Measurements from ENCODE around the gene ITPKB. TPM values are rescaled to one million over a fixed set of nuclear protein-coding genes. Genes with fewer than 3 reads are reported as not detected.

Gene ITPKB
- total and polyA plus RNA-seq, 2 of the 13 experiments (the other 11 are each of a cell fraction or from before 2014, with no cell fraction given) = not detected

DNA sequence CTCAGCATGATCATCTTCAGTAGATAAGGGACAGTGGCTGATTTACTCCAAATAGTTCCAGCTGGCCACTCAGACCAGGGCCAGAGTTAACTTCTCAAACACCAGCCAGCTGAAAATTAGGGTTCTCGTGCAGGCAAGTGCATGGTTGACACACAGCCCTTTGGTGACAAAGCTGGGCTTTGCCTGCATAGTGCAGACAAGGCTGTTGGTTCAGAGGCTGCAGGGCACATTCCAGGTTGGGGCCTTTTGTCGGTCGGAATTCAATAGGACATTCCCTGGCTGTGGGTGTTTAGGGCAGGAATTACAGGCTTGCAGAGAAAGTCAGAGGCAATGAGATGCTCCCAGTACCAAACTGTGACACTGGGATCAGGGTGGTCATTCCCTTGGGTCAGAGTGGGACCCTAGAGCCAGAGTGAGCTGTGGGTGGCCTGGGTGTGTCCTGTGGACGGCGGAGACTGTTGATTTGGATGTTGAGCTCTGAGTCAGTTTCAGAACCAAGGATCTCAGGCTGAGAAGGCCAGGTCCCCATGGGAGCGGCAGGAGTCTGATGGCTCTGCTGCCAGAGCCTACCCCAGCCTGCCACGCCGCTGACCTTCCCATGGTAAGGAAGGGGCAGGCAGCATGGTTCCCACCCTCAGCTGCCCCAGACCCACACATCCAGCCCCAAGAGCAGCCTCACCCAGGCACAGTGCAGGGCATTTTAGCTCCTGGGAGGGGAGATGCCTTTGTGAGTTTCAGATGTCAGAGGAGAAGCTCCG lies 134.3 kb downstream of the ITPKB start:
- 0% methylated on average over 3 of the region's 9 CpGs for WGBS (ENCODE audit: low lambda C conversion rate)
- H3K4me1 ChIP-seq (ENCODE audit: insufficient read depth, low read length) = peaks cover 12% of the 10 kb centered on the region
- H3K4me3 ChIP-seq (replicated peaks in 1 of 3; ENCODE audit: insufficient read depth in 1 of 3, low read depth in 2 of 3, low read length in 3 of 3) = no peak overlapping the region
- no peak overlapping the region for H3K4me2 ChIP-seq (ENCODE audit: low read depth, low read length)
- intact Hi-C loops (cut with micrococcal nuclease; ENCODE audit: unreplicated experiment) = loop anchor here (10.0 kb wide), 1 partner anchor 180 kb away; no protein-coding TSS in a partner anchor
- ChIA-PET POLR2A (no interaction called here), CTCF (ENCODE audit: low intra/inter-chr PET ratio, low total read pairs) (no interaction called here)
- H4K20me1 ChIP-seq (ENCODE audit: insufficient read depth, low read length) = no peaks in the 10 kb centered on the region
- peak; percentile 61 for ATAC-seq
- H3K27ac ChIP-seq (ENCODE audit: extremely low read length, insufficient read depth, low read length) = no peak overlapping the region
- in situ Hi-C loops (cut with HindIII; ENCODE audit: extremely low pct_ligation_motif_present, low pct_unique_long_range_greater_than_20kb) = loop anchor here (10.0 kb wide), 1 partner anchor 180 kb away; no protein-coding TSS in a partner anchor
- no peaks in the 10 kb centered on the region for H3K9me3 ChIP-seq (ENCODE audit: low read length)
- no peaks in the 10 kb centered on the region for H3K79me2 ChIP-seq (ENCODE audit: insufficient read depth, low read length)
- no peak for DNase-seq (ENCODE audit: low spot score)
- H3K27me3 ChIP-seq (ENCODE audit: control insufficient read depth in 1 of 2, insufficient read depth in 2 of 2, low read length in 2 of 2) = peaks cover 4 to 29% of the 10 kb centered on the region in 2 experiments; a peak in 4 of 5 replicates
- H3K36me3 ChIP-seq (replicated peaks in 1 of 2; ENCODE audit: control insufficient read depth in 1 of 2, insufficient read depth in 2 of 2, low read length in 2 of 2) = no peaks in the 10 kb centered on the region
- H2AFZ ChIP-seq (ENCODE audit: low read length) = no peak overlapping the region
- no peak for FAIRE-seq
- no TSS peak for BruUV-seq (replicated peaks)
- no peak overlapping the region for H3K9ac ChIP-seq (ENCODE audit: insufficient read depth, low read depth, low read length)
- TF ChIP-seq U2AF1 (optimal IDR thresholded peaks at IDR 0.05; ENCODE audit: low read depth, low read length) (no peak), JUN (CRISPR knock-in tag; IDR thresholded peaks at IDR 0.05) (no peak), ZNF34 (CRISPR knock-in tag; IDR thresholded peaks at IDR 0.05; ENCODE audit: borderline replicate concordance) (no peak), NFE2L1 (CRISPR knock-in tag; IDR thresholded peaks at IDR 0.05; ENCODE audit: borderline replicate concordance) (no peak), IRF2 (CRISPR knock-in tag; IDR thresholded peaks at IDR 0.05) (no peak), ZNF547 (CRISPR knock-in tag; IDR thresholded peaks at IDR 0.05) (no peak), ARNT2 (CRISPR knock-in tag; IDR thresholded peaks at IDR 0.05; ENCODE audit: low read depth) (no peak), ZNF224 (CRISPR knock-in tag; IDR thresholded peaks at IDR 0.05) (no peak), ZNF75D (CRISPR knock-in tag; IDR thresholded peaks at IDR 0.05; ENCODE audit: borderline replicate concordance) (no peak), ZNF672 (CRISPR knock-in tag; IDR thresholded peaks at IDR 0.05) (no peak), HMG20A (CRISPR knock-in tag; IDR thresholded peaks at IDR 0.05; ENCODE audit: borderline replicate concordance) (no peak)
- TF ChIP-seq, protein P1, sequence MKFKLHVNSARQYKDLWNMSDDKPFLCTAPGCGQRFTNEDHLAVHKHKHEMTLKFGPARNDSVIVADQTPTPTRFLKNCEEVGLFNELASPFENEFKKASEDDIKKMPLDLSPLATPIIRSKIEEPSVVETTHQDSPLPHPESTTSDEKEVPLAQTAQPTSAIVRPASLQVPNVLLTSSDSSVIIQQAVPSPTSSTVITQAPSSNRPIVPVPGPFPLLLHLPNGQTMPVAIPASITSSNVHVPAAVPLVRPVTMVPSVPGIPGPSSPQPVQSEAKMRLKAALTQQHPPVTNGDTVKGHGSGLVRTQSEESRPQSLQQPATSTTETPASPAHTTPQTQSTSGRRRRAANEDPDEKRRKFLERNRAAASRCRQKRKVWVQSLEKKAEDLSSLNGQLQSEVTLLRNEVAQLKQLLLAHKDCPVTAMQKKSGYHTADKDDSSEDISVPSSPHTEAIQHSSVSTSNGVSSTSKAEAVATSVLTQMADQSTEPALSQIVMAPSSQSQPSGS (CRISPR knock-in tag; IDR thresholded peaks at IDR 0.05) = no peak
- TF ChIP-seq, protein P2, sequence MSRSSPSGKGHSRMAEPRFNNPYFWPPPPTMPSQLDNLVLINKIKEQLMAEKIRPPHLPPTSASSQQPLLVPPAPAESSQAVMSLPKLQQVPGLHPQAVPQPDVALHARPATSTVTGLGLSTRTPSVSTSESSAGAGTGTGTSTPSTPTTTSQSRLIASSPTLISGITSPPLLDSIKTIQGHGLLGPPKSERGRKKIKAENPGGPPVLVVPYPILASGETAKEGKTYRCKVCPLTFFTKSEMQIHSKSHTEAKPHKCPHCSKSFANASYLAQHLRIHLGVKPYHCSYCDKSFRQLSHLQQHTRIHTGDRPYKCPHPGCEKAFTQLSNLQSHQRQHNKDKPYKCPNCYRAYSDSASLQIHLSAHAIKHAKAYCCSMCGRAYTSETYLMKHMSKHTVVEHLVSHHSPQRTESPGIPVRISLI (CRISPR knock-in tag; IDR thresholded peaks at IDR 0.05; ENCODE audit: borderline replicate concordance) = no peak
- TF ChIP-seq, protein P3, sequence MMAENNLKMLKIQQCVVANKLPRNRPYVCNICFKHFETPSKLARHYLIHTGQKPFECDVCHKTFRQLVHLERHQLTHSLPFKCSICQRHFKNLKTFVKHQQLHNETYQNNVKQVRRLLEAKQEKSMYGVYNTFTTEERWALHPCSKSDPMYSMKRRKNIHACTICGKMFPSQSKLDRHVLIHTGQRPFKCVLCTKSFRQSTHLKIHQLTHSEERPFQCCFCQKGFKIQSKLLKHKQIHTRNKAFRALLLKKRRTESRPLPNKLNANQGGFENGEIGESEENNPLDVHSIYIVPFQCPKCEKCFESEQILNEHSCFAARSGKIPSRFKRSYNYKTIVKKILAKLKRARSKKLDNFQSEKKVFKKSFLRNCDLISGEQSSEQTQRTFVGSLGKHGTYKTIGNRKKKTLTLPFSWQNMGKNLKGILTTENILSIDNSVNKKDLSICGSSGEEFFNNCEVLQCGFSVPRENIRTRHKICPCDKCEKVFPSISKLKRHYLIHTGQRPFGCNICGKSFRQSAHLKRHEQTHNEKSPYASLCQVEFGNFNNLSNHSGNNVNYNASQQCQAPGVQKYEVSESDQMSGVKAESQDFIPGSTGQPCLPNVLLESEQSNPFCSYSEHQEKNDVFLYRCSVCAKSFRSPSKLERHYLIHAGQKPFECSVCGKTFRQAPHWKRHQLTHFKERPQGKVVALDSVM (CRISPR knock-in tag; IDR thresholded peaks at IDR 0.05) = no peak
- TF ChIP-seq, protein P4, sequence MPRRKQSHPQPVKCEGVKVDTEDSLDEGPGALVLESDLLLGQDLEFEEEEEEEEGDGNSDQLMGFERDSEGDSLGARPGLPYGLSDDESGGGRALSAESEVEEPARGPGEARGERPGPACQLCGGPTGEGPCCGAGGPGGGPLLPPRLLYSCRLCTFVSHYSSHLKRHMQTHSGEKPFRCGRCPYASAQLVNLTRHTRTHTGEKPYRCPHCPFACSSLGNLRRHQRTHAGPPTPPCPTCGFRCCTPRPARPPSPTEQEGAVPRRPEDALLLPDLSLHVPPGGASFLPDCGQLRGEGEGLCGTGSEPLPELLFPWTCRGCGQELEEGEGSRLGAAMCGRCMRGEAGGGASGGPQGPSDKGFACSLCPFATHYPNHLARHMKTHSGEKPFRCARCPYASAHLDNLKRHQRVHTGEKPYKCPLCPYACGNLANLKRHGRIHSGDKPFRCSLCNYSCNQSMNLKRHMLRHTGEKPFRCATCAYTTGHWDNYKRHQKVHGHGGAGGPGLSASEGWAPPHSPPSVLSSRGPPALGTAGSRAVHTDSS (CRISPR knock-in tag; conservative IDR thresholded peaks at IDR 0.05) = no peak
- TF ChIP-seq, protein P5, sequence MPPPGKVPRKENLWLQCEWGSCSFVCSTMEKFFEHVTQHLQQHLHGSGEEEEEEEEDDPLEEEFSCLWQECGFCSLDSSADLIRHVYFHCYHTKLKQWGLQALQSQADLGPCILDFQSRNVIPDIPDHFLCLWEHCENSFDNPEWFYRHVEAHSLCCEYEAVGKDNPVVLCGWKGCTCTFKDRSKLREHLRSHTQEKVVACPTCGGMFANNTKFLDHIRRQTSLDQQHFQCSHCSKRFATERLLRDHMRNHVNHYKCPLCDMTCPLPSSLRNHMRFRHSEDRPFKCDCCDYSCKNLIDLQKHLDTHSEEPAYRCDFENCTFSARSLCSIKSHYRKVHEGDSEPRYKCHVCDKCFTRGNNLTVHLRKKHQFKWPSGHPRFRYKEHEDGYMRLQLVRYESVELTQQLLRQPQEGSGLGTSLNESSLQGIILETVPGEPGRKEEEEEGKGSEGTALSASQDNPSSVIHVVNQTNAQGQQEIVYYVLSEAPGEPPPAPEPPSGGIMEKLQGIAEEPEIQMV (CRISPR knock-in tag; IDR thresholded peaks at IDR 0.05; ENCODE audit: low read depth) = no peak
